HAP-1 (cell line): Measurements from ENCODE around the gene PC.

Experiments
- DNase-seq, 2 experiments: peaks; one replicate each; pipeline ENCODE4 v3.0.0-alpha.2; 2016 to 2020; ENCODE audit warnings: low spot score in 2 of 2
- H3K27me3 ChIP-seq: fragments of 250-450 bp; sonication (Bioruptor Pico); 2 replicates; pipeline ENCODE4 v1.5.1; 2020; ENCODE audit warnings: low read depth, mild to moderate bottlenecking, moderate library complexity
- H3K36me3 ChIP-seq: fragments of 250-450 bp; sonication (Bioruptor Pico); replicated peaks from 2 replicates; pipeline ENCODE4 v1.5.1; 2020; ENCODE audit warnings: mild to moderate bottlenecking
- H3K4me1 ChIP-seq: fragments of 250-450 bp; sonication (Bioruptor Pico); 2 replicates; pipeline ENCODE4 v1.5.1; 2020; ENCODE audit warnings: mild to moderate bottlenecking
- H3K4me3 ChIP-seq: fragments of 250-450 bp; sonication (Bioruptor Pico); 2 replicates; pipeline ENCODE4 v1.5.1; 2020; ENCODE audit warnings: mild to moderate bottlenecking, moderate library complexity
- H3K9me3 ChIP-seq: fragments of 250-450 bp; sonication (Bioruptor Pico); 2 replicates; pipeline ENCODE4 v1.5.1; 2020; ENCODE audit warnings: mild to moderate bottlenecking, moderate library complexity
- in situ Hi-C: fragments of 300-500 bp; cut with MboI; formaldehyde crosslinking; loops from 3 replicates; pipeline ENCODE4 v1.14.3; 2020; ENCODE audit warnings: low sequenced_read_pairs, inconsistent platforms, mixed read lengths

PC gene

DNA sequence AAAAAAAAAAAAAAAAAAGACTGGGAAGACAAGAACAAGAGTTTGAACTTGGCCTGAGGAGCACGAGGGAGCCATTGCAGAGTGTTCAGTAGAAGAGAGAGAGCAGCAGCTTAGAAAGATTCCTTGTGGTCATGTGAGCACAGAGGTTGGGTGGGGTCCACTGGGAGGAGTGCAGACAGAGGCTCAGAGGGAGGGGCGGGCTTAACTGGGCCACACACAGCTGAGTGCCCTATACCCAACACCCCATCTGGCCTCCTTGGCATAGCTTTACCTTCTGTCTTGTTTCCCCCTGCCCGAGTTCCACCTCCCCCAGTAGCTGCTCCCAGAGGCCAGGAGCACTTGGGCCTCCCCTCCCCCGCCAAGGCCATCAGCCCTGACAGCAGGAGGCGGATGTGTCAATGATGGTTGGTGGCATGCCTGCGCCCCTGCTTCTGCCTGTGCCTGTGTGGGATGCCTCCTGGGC is 29.0 kb upstream of the PC start:
- DNase-seq: peak in 1 of 2 experiments; percentile 22
- Histone ChIP-seq H3K27me3 (no peaks in the 10 kb centered on the region), H3K9me3 (no peaks in the 10 kb centered on the region), H3K4me3 (no peak overlapping the region), H3K36me3 (no peaks in the 10 kb centered on the region), H3K4me1 (peaks cover 1% of the 10 kb centered on the region)
- in situ Hi-C loops: no loop called here

DNA sequence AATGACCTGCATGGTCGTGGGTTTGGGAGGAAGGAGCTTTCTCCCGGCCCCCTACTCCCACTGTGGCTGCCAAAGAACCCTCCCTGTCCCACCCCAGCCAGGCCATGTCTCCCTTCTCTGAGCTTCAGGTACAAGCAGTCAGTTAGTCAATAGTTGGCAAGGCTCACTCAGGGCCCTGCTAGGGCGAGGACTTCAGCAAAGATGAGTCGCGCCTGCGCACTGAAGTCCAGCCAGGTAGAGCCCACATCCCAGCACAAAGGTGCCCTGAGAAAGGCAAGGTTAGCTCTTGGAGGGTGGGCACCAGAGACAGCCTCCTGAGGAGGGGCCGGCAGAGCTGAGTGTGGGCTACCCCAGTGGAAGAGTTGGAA is 28.0 kb upstream of the PC start:
- H3K4me3 ChIP-seq: no peak overlapping the region
- DNase-seq: no peak
- H3K36me3 ChIP-seq: no peaks in the 10 kb centered on the region
- H3K4me1 ChIP-seq: peaks cover 5% of the 10 kb centered on the region
- H3K27me3 ChIP-seq: no peaks in the 10 kb centered on the region
- in situ Hi-C loops: no loop called here
- H3K9me3 ChIP-seq: no peaks in the 10 kb centered on the region

DNA sequence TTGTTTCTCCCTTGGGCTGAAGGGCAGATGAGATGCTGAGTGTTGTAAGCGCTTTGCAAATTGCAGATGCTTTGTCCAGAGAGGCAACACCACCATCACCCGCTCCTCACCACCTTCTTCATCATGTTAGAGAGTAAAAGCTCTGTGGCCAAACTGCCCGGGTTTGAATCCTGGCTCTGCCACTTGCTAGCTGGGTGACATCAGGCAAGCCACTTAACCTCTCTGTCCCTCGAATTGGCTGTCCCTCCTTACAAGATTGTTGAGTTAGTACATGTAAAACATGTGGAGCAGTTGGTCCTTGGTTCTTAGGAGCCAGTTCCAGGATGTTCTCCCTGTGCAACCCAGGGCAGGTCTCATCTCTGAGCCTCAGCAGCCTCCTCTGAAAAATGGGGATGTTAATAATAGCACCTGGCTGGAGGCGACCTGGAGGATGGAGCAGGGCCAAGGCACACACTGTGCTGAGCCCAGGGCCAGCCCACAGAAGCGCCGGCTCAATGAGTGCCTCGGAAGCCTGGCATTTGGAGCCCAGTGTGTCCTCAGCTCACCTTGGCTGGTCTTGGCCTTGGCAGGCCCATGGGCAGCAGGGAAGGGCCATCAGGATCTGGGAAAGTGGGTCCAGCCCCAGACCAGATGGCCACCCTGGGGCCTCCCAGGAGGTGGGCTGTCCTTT is 27.5 kb upstream of the PC start:
- in situ Hi-C loops: no loop called here
- H3K4me1 ChIP-seq: peaks cover 5% of the 10 kb centered on the region
- DNase-seq: no peak

DNA sequence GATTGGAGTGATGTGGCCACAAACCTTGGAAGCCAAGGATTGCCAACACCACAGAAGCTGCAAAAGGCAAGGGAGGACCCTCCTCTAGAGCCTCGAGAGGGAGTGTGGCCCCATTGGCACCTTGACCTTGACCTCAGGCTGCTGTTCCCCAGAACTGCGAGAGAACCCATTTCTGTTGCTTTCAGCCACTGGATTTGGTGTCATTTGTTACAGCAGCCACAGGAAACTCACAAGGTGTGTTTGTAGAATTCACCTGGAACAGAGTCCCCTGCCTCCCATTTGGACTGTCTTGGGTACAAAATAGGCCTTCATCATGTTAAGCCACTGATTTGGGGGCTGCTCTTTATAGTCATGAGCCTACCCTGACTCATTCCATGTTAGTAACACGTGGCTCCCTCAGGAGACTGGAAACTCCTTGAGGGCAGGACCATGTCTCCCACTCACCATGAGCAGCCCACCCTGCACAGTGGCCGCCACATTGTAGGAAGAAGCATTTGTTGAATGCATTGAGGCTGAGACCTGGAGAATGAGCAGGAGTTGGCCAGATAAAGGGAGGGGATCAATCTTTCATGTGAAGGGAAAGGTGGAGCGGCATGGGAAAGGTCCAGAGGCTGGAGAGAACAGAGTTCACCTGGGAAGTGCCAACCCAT is 25.2 kb upstream of the PC start:
- Histone ChIP-seq H3K27me3 (no peaks in the 10 kb centered on the region), H3K4me1 (peaks cover 5% of the 10 kb centered on the region), H3K9me3 (no peaks in the 10 kb centered on the region), H3K36me3 (no peaks in the 10 kb centered on the region), H3K4me3 (no peak overlapping the region)
- in situ Hi-C loops: no loop called here
- no peak for DNase-seq

More for the DNA sequence above, 27.5 kb upstream of the PC start:
- H3K27me3 ChIP-seq: no peaks in the 10 kb centered on the region
- H3K4me3 ChIP-seq: no peak overlapping the region
- no peaks in the 10 kb centered on the region for H3K9me3 ChIP-seq
- no peaks in the 10 kb centered on the region for H3K36me3 ChIP-seq

DNA sequence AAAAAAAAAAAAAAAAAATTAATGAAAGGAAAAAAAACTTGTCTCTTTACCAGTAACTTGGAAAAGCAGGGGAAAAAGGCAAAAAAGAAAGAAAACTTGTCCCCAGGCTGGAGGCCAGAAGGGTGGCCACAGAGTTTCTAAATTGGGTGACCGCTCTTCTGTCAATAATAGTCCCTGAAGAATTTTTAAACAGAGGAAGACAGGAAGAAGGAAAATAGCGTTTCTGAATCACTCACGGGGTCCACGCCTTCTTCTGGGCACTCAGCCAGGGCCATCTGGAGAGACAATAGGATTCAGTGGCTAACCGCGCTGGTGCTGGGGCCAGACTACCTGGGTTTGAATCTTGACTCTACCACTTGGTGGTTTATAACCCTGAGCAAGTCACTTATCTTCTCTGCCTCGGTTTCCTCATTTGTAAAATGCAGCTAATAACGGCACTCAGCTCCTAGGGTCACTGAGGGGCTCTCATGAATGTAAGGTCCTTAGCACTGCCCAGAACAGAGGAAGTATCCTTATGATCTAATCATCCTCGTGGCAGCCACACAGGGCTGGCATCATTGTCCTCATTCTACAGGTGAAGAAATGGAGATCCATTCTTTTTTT is 23.9 kb upstream of the PC start:
- Histone ChIP-seq H3K4me3 (no peak overlapping the region), H3K9me3 (no peaks in the 10 kb centered on the region), H3K36me3 (no peaks in the 10 kb centered on the region), H3K27me3 (no peaks in the 10 kb centered on the region), H3K4me1 (peaks cover 5% of the 10 kb centered on the region)
- in situ Hi-C loops: no loop called here
- peak; percentile 85 to 94 for DNase-seq

DNA sequence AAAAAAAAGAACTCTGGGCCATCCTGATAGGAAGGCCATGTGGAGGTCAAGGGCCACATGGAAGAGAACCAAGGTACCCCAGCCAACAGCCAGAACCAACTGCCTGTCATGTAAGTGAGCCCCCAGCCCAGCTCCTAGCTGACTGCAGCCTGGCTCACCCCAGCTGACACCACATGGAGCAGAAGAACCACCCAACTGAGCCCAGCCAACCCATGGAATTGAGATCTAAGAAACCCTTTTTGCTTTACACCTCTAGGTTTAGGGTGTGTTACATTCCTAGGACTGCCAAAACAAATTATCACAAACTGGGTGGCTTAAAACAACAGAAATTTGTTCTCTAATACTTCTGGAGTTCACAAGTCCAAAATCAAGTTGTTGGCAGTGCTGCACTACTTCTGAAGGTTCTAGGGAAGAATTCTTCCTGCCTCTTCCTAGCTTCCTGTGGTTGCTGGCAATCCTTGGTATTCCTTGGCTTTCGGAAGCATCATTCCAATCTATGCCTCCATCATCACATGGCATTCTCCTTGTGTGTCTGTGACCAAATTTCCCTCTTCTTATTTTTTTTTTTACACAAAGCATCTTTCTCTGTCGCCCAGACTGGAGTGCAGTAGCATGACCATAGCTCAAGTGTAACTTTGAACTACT is 21.3 kb upstream of the PC start:
- no peaks in the 10 kb centered on the region for H3K27me3 ChIP-seq
- no peak for DNase-seq
- in situ Hi-C loops: loop anchor here (10.0 kb wide), 1 partner anchor 285 kb away; no protein-coding TSS in a partner anchor
- H3K4me1 ChIP-seq: peaks cover 5% of the 10 kb centered on the region
- no peaks in the 10 kb centered on the region for H3K9me3 ChIP-seq
- H3K36me3 ChIP-seq: no peaks in the 10 kb centered on the region
- no peak overlapping the region for H3K4me3 ChIP-seq

DNA sequence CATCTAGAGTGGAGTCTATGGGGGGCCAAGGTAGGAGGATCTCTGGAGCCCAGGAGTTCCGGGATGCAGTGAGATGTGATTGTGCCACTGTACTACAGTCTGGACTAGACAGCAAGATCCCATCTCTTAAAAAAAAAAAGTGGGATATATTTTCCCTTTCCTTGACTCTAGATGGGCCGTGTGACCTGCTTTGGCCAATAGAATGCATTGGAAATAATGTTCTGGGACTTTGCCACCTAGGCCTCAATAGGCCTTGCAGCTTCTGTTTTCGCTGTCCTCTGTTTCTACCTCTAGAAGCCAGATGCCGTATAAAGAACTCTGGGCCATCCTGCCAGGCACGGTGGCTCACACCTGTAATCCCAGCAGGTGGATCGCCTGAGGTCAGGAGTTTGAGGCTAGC is 20.5 kb upstream of the PC start:
- Histone ChIP-seq H3K4me3 (no peak overlapping the region), H3K4me1 (peaks cover 5% of the 10 kb centered on the region), H3K36me3 (no peaks in the 10 kb centered on the region), H3K27me3 (no peaks in the 10 kb centered on the region), H3K9me3 (no peaks in the 10 kb centered on the region)
- no peak for DNase-seq
- in situ Hi-C loops: loop anchor here (10.0 kb wide), 1 partner anchor 284 kb away; no protein-coding TSS in a partner anchor

DNA sequence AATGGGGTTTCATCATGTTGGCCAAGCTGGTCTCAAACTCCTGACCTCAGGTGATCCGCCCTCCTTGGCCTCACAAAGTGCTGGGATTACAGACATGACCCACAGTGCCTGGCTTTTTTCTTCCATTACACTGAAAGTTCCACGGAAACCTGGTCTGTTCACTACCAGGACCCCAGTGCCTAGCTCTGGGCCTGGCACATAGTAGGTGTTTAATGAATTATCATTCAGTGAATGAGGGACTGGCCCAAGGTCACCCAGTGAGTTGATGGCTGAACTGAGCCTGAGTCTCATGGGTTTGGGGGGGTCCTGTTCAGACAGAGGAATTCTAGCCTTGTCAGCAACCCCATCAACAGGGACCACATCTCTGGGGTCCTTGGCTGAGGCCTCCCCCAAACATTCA is 20.0 kb upstream of the PC start:
- no peak for DNase-seq
- in situ Hi-C loops: loop anchor here (10.0 kb wide), 1 partner anchor 283 kb away; no protein-coding TSS in a partner anchor
- no peaks in the 10 kb centered on the region for H3K27me3 ChIP-seq
- H3K4me3 ChIP-seq: no peak overlapping the region
- H3K4me1 ChIP-seq: peaks cover 5% of the 10 kb centered on the region
- H3K9me3 ChIP-seq: no peaks in the 10 kb centered on the region
- H3K36me3 ChIP-seq: no peaks in the 10 kb centered on the region

DNA sequence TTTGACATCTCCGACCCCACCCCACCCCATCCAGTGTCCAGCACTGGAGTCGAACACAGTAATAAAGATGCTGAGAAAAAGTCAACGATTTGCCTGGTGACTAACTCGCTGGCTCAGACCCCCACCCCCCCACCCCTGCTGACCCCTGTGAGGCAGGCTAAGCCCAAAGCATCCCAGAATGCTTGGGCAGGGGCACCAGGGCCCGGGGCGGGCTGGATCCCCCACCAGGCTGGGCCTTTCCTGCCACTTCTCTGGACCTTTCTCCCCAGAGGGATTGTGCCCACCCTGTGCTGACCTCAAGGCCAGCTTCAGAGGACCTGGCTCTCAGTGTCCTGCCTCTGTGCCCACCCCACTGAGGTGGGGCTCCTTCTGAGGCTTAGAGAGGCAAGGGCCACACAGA is 18.7 kb upstream of the PC start:
- no peak for DNase-seq
- H3K36me3 ChIP-seq: no peaks in the 10 kb centered on the region
- H3K27me3 ChIP-seq: no peaks in the 10 kb centered on the region
- no peak overlapping the region for H3K4me3 ChIP-seq
- in situ Hi-C loops: loop anchor here (10.0 kb wide), 1 partner anchor 282 kb away; no protein-coding TSS in a partner anchor
- H3K9me3 ChIP-seq: no peaks in the 10 kb centered on the region
- H3K4me1 ChIP-seq: peaks cover 1% of the 10 kb centered on the region

DNA sequence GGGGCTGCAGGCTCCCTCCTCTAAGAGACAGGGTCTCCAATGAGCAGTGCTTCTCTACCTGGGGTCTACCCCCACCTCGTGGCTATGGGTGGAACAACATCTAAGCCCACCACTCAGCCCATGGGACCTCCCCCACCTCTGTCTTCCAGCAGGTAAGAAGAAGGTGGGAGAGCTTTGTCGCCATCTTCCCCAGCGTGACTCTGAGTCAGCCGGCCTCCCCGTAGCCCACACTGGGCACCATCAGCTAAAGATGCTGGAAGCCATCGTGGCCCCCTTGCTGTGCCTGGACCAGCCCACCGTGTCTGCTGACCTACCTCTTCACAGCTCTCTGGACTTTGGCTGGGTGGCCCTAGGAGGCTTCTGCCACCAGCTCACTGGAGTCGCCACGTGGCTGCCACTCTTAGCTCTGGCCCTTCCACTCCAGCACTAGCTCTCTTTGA is 17.9 kb upstream of the PC start:
- H3K36me3 ChIP-seq: no peaks in the 10 kb centered on the region
- DNase-seq: peak in 1 of 2 experiments; percentile 73
- in situ Hi-C loops: loop anchor here (10.0 kb wide), 1 partner anchor 281 kb away; no protein-coding TSS in a partner anchor
- no peaks in the 10 kb centered on the region for H3K9me3 ChIP-seq
- no peaks in the 10 kb centered on the region; the same call in 1 of the 2 replicates for H3K4me1 ChIP-seq
- no peak overlapping the region for H3K4me3 ChIP-seq
- no peaks in the 10 kb centered on the region for H3K27me3 ChIP-seq

DNA sequence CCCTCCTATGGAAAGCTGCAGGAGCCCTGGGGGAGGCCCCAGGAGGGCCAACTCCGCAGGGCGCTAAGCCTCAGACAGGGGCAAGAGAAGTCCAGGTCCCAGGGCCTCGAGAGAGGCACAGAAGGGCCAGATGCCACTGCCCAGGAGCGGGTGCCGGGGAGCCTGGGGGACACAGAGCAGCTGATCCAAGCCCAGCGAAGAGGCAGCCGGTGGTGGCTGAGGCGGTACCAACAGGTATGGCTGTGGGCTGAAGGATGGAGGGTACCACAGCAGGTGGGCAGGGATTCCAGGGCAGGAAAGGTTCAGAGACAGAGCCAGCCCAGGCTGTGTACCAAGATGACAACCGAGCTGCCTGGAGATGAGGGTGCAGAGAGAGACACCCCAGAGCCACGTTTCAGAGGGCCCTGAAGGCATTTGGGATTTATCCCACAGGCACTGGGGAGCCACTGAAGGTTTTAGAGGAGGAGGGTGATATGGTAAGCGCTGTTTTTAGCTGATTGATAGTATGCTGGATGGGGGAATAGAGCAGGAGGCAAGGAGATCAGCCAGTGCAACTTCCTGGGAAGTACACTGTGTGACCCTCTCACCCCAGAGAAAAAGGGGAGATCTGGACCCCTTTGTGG is 17.3 kb upstream of the PC start:
- Histone ChIP-seq H3K4me3 (no peak overlapping the region), H3K36me3 (no peaks in the 10 kb centered on the region), H3K9me3 (no peaks in the 10 kb centered on the region), H3K4me1 (no peaks in the 10 kb centered on the region; the same call in 1 of the 2 replicates), H3K27me3 (no peaks in the 10 kb centered on the region)
- in situ Hi-C loops: loop anchor here (10.0 kb wide), 1 partner anchor 281 kb away; no protein-coding TSS in a partner anchor
- DNase-seq: no peak

DNA sequence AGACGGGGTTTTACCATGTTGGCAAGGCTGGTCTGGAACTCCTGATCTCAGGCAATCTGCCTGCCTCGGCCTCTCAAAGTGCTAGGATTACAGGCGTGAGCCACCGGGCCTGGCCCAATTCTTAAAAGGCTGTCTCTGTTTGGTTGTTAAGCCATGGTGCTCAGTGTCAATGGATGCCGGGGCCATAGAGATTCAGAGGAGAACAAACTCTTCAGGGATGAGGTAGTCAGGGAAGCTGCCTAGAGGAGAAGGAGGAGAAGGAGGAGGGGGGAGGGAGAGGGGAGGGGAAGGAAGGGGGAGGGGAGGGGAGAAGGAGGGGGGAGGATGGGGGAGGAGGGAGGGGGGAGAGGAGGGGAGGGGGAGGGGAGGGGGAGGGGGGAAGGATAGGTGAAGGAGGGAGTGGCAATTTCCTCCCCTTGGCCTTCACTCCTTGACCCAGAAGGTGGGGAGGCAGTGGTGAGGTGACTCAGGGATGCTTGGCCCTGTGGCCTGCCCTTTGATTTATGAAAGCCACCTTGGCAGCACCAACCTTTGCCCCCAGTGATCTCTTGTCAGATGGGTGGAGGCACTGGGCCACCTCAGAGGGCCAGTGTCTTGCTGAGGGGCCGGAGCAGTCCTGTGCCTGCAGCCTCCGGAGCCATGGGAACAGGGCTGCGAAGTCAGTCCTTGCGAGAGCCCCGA is 16.7 kb upstream of the PC start, which contains the start of gene C11orf86:
Gene C11orf86, plus strand, starts transcription at position 581 of the 681 bp plus-strand sequence. Its CDS starts 59 bp downstream, at position 640.
- no peak for DNase-seq
- H3K36me3 ChIP-seq: no peaks in the 10 kb centered on the region
- no peaks in the 10 kb centered on the region for H3K9me3 ChIP-seq
- no peak within 1 kb of the TSS for H3K4me3 ChIP-seq
- in situ Hi-C loops: loop anchor here (10.0 kb wide), 1 partner anchor 280 kb away; no protein-coding TSS in a partner anchor
- H3K27me3 ChIP-seq: no peaks in the 10 kb centered on the region
- H3K4me1 ChIP-seq: no peaks in the 10 kb centered on the region; the same call in 1 of the 2 replicates
